HG03045 (cell line): ENCODE results near the gene CTNNA3.
"Not testable (repeated sequence)": the region's sequence is repeated elsewhere in the genome, so short reads cannot be mapped to it uniquely, and the experiment has no call there.

Experiments
- ATAC-seq: cut with Tn5 transposase; IDR thresholded peaks from one replicate; pipeline ENCODE4 v1.9.1; 2021; ENCODE audit warnings: mild to moderate bottlenecking, moderate library complexity; ENCODE audit not compliant: unreplicated experiment

Gene CTNNA3

DNA sequence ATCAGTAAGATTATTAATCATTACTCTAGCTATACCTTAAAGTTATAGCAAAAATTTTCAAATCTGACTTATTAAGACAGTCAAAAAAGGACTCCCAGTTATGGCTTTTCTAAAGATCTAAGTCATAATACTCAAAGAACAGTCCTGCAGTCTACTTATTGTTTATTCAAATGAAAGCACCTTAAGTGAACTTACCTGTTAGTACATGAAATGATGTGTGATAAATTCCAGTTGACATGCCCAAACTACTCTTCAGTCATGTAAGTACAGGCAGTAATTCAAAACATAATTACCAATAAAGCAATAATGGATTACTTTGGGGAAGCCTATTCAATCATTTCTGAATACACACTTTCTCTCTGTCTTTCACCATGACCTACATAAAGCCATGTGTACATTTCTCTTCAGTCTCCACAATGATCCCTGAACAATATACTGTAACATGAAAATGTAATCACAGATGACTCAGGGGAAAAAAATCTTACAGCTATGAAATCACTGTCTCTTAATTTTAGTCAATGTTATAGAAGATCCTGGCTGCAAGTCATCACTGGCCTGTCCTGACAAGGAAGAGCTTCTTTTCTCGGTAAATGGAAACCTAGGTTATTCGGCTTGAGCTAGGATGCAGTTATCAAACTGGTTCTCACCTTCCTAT is 1190.9 kb downstream of the CTNNA3 start:
- ATAC-seq, result no peak

DNA sequence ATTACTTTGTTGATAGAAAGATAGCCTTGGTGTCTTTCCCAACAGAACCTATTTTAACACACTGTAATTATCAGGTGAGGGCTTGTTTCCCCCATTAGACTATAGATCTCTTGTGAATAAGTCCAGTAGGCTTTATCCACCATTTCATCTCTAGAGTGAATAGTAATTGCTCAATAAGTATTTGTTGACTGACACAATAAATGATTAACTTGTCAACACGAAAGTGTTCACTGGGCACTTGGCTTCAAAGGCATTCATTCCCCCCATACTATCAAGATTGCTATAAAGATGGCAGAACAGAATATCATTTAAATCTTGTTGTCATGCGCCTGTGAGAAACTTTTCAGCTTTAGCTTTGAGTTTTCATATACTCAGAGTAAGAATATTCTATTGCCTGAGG is 1194.6 kb downstream of the CTNNA3 start:
- ATAC-seq, result no peak

DNA sequence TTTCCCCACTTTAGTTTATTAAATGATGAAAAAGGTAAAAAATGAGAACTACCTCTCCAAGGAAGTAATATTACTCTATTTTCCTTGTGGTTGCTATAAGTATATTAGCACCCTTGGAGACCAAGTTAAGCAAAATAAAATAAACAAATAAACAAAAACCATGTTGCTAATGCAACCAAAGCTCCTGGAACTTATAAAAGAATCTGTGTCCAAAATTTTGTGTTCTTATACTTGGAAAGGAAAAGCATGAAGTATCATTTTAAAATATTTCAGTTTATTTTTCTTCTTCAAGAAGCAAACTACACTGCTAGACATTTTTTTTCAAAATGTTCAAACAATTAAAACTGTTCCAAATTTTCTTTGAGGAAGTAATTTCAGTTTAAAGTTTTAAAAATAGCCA is 1212.0 kb downstream of the CTNNA3 start:
- no peak for ATAC-seq

DNA sequence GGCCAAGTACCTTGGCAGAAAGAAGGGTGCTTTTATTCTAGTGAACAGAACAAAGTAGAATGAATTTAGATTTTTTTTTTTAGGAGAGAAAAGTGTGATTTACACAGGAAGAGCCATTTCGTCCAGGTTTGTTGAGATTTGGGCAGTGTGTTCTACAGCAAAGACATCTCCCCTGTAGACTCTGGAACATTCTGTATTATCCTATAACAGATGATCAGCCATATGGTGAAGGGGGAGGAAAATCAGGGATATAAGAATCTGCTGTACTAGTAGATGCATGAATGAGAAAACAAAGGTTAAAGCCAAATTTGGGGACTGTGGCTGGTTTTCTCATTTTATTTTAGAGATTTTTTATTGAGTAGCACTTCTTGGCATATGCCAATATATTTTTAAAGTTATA is 1223.8 kb downstream of the CTNNA3 start:
- ATAC-seq, result no peak

DNA sequence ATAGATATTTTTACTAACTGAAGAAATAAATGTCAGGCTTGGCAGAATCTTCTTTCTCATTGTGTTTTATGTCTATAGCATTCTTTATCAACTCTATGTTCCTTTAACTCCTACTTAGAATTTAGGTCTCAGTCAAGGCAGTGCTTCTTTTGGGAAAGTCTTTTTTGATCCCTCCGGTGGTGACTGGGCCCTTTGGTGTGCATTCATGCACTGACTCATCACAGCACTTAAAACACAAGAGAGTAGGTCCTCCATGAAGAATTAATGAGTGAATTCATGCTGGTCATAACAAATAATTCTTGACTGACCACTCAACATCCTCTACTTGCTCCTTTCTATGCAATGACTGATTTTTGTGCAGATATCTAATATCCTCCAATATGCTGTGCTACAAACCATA is 1229.0 kb downstream of the CTNNA3 start:
- ATAC-seq, result no peak

DNA sequence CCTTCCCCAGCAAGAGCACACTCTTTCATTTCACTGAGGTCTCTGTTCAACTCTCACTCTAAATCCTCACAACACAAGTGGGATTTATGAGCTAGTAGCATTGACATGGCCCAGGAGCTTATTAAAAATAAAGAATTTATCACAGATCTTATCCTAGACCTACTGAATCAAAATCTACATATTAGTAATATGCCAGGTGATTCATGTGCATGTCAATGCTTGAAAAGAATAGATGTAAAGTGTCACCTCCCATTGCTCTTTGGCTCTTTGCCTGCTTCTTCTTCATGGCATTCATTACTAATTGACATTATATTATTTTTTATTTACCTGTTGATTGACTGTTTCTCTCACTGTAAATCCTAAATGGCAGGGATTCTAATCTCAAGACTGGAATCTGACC is 1229.4 kb downstream of the CTNNA3 start:
- ATAC-seq, result no peak

DNA sequence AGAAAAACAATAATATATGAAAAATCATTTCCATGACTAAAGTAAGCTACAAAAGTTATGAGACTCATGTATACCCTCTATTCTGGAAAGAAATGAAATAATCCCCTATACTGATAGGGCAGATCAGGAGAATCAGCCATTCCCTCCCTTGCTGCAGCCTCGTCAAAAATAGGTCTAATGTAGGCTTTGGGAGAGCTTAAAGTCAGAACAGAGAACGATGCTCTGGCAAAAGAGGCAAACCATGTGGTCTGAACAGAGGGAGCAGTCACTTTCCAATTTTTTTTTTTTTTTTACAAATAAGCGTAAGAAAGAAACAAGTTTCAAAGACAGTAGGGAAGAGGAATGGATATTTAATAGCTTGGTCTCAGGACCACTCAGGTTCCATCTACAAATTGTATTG is 1232.4 kb downstream of the CTNNA3 start:
- ATAC-seq, result no peak

DNA sequence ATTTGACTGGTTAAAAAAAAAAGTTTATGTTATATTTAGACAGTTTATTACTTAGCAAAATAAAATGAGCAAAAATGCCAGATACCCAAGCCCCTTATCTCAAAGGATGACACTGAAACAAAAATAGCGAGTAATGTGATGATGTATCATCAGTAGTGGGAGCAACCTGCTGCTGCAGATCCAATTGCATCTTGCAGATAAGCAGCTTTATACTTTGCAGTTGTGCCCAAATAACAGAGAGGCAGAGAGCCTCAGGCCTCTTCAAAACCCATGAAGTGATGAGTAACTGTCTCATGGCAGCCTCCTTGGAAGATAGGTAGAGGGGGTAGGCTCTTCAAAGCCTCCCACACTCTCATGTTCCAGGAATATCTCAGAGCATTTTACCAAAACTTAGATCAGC is 1238.4 kb downstream of the CTNNA3 start:
- ATAC-seq, result no peak

DNA sequence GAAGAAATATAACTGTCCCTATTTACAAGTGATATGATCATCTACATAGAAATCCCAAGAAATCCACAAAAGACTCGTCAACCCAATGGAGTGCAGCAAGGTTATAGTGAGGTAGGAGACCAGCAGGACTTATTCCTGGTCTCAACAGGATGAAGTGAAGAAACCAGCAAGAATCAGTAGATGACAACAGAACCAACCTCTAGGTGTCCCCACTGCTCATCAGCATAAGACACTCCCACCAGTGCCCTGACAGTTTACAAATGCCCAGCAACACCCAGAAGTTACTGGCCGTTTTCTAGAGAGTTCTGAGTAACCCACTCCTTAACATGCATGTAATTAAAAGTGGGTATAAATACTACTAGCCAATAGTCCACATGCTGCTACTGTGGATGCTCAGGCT is 1240.7 kb downstream of the CTNNA3 start:
- ATAC-seq, result no peak

DNA sequence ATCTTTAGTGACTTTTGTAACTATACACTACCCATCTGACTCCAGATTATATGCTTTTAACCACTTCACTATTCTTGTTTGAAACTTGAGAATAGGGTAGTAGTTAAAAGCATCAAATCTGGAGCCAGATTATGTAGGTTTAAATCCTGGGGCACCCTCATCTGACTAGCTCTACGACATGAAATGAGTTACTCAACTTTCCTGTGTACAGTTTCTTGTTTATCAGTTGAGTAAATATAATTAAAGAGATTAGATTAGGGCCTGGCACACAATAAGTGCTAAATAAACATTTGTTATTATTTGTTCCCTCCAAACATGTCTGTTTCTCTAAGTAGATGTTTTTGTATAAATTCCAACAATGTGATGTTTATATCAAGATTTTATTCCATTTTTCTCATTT is 1255.4 kb downstream of the CTNNA3 start:
- ATAC-seq, result no peak

DNA sequence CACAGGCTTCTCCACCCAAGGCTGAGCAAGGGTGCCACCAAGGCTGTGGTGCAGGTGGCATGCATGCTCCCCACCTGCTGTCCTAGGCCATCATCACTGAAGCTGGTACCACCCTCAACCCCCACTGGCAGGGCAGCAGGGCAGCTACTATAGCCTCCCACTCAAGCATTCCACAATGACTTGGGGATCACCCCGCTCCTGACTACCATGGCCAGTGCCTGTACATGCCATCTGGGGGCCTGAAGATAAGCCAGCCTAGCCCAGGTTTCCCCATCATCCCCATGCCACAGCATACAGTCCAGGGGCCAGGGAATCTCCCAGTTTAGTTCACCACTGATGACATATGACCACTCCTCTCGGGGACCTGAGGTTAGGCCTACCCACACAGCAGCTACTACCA is 1281.1 kb downstream of the CTNNA3 start:
- ATAC-seq, result no peak

DNA sequence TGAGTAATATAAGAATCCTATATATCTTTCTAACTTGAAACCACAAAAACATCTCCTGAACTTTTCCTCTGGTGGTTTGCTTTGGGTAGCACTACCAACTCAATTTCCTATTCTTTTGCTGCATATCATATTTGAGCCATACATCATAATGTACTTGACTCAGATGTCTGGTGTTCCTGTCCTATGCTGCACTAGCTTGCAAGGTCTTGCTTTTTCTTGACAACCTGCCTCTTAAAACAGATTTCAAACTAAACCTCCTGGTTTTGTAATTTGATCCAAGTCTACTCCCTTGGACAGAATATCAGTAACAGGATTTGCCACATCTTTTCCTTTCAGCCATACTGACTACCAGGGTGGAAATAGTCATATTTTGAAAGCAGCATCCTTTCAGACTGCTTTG is 1290.4 kb downstream of the CTNNA3 start:
- no peak for ATAC-seq

DNA sequence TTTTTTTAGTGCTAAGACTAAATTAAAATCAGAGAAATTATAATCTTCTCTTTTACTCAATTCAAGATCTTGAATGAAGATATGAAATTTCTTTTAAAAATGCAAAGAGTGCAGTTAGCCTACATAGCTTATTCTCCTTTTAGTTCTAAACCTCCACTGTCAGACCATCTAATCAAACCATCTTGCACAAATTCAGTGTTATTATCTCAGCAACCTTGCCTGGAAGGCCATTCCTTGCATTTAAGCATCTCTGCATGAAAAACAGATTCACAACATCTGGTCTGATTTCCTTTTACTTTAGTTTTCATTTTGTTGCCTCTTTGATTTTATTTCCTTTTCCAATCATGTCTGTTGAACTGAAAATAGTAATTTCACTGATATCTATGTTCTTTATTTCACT is 1297.3 kb downstream of the CTNNA3 start:
- no peak for ATAC-seq

DNA sequence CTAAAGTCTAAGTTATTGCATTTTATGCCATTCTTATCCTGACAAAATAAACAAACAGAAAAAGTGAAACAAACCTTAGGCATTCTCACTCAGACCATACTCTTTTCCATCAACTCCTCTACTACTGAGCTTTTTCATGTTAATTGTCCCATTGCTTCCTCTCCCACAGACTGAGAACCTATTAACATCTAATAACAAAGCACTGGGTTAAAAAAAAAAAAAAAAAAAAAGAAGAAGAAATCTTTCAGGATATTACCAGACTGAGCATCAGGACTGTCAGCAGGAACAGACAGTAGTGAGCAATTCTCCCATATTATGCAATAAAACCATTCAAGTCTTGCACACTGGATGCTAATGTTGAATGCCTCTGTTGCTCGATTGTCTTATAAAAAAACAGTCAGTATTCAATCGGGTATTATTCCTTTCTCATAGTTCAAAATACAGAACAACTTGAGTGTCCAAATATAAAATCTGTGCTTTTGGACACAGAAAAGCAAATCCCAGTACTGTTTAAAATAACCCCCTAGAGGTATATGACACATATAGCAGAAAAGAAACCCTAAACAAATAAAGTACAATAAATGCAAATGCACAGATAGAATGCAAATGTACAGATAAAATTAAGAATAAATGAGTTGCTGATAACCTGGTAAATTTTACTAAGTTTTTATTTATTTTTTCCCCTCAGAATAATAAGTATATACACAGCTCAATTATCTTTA is 1301.5 kb downstream of the CTNNA3 start:
- no peak for ATAC-seq

DNA sequence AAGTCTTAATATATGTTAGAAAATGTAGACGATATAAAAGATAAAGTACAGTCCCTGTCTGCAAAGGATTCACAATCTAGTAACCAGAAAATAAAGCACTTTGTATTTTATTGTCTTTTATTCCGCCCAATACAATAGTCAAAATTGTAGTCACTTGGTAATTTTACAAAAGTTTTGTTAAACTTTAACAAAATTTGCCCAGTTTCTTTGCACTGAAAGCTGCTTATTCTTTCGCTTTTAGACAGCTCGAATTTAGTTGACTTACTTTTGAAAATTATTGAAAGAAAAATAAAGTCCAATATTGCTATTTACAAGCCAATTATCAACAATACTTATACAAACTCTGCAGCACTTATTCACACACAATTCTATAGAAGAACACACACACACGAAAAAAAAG is 1305.1 kb downstream of the CTNNA3 start:
- no peak for ATAC-seq

DNA sequence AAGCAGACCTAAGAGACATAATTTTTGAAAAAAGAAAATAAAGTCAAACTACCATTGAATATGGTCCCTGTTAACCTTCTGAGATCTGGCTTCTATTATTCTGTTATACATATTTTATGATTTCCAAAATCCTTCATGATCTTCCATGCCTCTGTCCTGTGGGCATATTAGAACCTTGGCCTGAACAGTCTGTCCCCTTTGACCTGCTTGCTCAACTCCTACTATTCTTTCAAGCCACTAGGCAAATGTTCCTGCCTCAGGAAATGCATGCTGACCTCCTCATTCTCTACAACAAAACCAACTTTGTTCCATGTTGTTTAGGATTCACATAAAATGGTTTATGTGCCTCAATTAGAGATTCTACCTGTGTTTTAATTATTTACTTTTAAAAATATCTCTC is 1315.0 kb downstream of the CTNNA3 start:
- ATAC-seq, result no peak

DNA sequence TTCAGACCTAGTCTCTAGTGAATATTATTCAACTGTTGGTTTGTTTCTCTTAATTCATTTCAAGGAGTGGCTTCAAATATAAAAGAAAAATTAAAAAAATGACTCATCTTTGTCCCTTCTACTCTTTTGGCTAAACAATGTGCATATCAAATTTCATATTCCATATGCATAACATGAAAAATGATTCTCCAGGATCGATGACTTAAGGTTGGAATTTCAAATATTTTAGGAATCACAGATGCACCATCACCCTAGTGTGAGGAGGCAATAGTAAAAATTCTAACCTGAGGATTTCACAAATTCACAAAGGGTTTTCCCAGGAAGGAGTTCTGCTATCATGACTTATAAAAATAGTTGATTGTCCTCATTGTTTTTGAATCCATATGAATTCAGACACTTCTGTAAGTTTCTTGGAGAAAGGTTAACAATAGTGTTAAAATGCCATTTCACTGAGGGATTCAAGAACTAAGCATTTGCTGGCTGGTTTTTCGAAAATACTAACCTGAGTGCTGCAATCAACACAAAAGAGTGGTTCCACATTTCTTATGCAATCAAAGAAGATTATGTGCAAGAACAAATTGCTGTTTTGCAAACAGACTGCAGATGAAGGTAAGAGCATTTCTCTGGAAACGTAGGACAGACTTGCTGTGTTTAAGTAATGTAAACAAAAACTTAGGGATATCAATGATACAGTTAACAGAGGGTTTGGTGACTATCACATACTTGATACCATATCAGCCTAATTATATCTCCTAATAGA is 1317.7 kb downstream of the CTNNA3 start:
- ATAC-seq, result no peak

DNA sequence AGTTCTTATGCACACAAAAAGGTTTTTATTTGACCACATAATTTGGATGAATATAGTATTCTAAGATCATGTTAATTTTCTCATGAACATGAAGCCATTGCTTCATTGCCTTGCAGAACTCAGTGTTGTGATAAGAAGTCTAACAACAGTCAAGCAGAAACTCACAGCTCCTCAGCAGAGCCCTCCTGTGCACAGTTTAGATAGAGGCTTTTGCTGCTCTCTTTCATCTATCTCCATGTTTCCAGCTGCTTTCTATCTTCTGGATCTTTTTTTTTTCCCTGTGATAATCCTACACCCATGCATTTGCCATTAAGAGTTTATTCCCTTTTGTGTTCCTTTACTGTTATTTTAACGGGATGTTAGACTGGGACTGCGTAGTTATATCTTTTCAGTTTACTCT is 1327.8 kb downstream of the CTNNA3 start:
- no peak for ATAC-seq

DNA sequence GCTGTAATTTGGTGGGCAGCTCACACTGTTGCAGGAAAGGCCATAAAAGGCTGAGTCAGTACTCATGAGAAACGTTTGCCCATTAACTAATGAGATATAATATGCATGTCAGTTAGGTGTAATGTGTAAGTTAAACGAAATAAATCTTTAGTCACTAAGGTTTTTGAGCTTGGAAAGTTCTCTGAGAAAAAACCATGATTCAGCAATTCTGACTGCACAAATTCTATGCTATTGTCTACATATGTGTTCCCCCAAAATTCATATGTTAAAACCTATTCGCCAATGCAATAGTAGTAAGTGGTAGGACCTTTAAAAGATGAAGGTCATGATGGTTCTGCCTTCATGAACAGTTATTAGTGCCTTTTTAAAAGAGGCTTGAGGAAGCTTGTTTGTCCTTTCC is 1329.8 kb downstream of the CTNNA3 start:
- ATAC-seq, result no peak

DNA sequence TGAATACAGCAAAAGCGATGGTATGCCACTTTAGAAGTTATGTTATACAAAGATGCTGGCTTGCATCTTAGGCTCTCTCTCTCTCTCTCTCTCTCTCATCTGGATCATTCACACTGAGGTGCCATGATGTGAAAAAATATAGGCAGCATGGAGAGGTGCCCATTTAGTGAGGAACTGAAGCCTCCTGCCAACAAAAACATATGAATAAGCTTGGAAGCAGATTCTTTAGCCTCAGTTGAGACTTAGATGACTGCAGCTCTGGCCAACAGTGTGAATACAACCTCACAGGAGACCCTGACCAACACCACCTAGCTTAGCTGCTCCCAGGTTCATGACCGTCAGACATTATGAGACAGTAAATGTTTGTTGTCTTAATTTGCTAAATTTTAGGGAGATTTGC is 1330.3 kb downstream of the CTNNA3 start:
- ATAC-seq, result no peak

DNA sequence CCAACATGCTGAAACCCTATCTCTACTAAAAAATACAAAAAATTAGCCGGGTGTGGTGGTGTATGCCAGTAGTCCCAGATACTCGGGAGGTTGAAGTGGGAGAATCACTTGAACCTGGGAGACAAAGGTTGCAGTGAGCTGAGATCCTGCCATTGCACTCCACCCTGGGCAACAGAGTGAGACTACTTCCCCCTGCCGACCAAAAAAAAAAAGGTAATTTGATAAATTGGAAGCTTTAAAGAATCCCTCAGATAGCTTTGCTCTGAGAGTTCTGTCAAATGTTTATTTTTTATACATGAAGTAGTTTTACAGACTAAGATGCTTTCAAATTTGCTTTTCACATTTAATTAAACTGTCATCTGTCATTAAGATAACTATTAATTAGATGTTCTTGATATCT is 1333.5 kb downstream of the CTNNA3 start:
- no peak for ATAC-seq

DNA sequence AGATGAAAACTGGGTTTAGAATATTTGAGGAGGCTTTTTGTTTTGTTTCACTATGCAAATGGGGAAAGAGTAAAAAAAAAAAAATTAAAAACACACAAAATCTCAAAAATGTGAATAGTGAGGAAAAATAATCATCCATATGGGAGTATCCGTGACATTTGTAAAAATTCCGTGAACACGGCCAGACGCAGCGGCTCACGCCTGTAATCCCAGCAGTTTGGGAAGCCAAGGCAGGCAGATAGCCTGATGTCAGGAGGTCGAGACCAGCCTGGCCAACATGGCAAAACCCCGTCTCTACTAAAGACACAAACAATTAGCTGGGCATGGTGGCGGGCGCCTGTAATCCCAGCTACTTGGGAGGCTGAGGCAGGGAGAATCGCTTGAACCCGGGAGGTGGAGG is 1342.2 kb downstream of the CTNNA3 start:
- ATAC-seq, result not testable (repeated sequence)
